Activated CD4-positive, alpha-beta T cell treated with anti-CD3 and anti-CD28 coated beads, Interleukin-2, Interleukin-6, amounts not matched to agents 100 ng/mL and 50 ng/mL, durations not matched to agents 16 hours and 8 hours (primary cell): ENCODE measurements around the gene CCR6.

Experiments
- DNase-seq: peaks from one replicate; pipeline ENCODE4 v3.0.0-alpha.2; 2020

The CCR6 gene

GRCh38 chr6:167099707-167100106, 23.2 kb upstream of the CCR6 start:
- DNase-seq: no peak

- no peak for DNase-seq
Observed at GRCh38 chr6:167100241-167100674, 22.6 kb upstream of the CCR6 start.

GRCh38 chr6:167102318-167102717, 20.6 kb upstream of the CCR6 start:
- no peak for DNase-seq

GRCh38 chr6:167103041-167103891, 19.6 kb upstream of the CCR6 start:
- no peak for DNase-seq

- DNase-seq: no peak
Observed at GRCh38 chr6:167104388-167104787, 18.5 kb upstream of the CCR6 start.

- no peak for DNase-seq
Observed at GRCh38 chr6:167105060-167105459, 17.8 kb upstream of the CCR6 start.

- no peak for DNase-seq
Observed at GRCh38 chr6:167106406-167106805, 16.5 kb upstream of the CCR6 start.

GRCh38 chr6:167107787-167108186, 15.1 kb upstream of the CCR6 start:
- DNase-seq: no peak

GRCh38 chr6:167108278-167108677, 14.6 kb upstream of the CCR6 start:
- no peak for DNase-seq

- DNase-seq: no peak
Observed at GRCh38 chr6:167109651-167110050, 13.2 kb upstream of the CCR6 start.

GRCh38 chr6:167111597-167111996, 11.3 kb upstream of the CCR6 start:
- DNase-seq: no peak

GRCh38 chr6:167112421-167112820, 10.5 kb upstream of the CCR6 start:
- no peak for DNase-seq

GRCh38 chr6:167113047-167113754, 9.7 kb upstream of the CCR6 start:
- DNase-seq: no peak

GRCh38 chr6:167113935-167114910, 8.7 kb upstream of the CCR6 start:
- peak; percentile 64 for DNase-seq

- DNase-seq: no peak
Observed at GRCh38 chr6:167115054-167115453, 7.8 kb upstream of the CCR6 start.

- DNase-seq: no peak
Observed at GRCh38 chr6:167116109-167116837, 6.6 kb upstream of the CCR6 start.

- DNase-seq: no peak
Observed at GRCh38 chr6:167116838-167117228, 6.1 kb upstream of the CCR6 start.

GRCh38 chr6:167118006-167118405, 4.9 kb upstream of the CCR6 start:
- no peak for DNase-seq

GRCh38 chr6:167118839-167119238, 4.1 kb upstream of the CCR6 start:
- DNase-seq: no peak

- no peak for DNase-seq
Observed at GRCh38 chr6:167119670-167120582, 3.0 kb upstream of the CCR6 start.

GRCh38 chr6:167120583-167120903, 2.4 kb upstream of the CCR6 start:
- DNase-seq: no peak
